Body of pancreas (tissue), 4 donors: ENCODE data around the gene ARHGAP42.

ENCODE experiments used
- POLR2A ChIP-seq, 3 donors: fragments of 450-650 bp; IDR thresholded peaks; one replicate each; pipeline ENCODE4 v1.6.1; 2016; ENCODE audit warnings: antibody characterized with exemption in 3 of 3, mild to moderate bottlenecking in 2 of 3
- TF ChIP-seq, protein P1 (sequence below), 7 experiments: fragments of 450-650 bp in 4 of 7; fragments of 200-600 bp in 3 of 7; sonication (generic) in 3 of 7; IDR thresholded peaks; one replicate each; pipeline ENCODE4 v1.5.1; 2016 to 2019; ENCODE audit warnings: antibody characterized with exemption in 7 of 7

DNA sequence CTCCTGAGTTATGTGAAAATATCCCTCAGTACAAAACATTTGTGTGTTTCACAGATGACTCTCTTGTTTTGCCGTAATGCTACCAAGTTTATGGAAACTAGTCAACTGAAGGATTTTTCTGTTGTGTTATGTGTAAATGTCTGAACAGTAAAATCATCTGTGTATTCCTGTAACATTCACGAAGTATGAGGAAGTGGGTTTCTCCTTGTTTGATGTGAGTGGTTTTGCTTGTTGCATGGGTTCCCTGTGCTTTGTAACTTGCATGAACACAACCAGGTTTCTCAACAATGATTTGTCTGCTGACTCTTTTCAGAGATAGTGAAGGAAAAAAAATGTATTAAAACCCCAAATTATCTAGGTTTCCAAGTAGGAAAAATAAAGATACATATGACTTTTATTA, 304.5 kb downstream of the ARHGAP42 start:
- TF ChIP-seq, protein P1, sequence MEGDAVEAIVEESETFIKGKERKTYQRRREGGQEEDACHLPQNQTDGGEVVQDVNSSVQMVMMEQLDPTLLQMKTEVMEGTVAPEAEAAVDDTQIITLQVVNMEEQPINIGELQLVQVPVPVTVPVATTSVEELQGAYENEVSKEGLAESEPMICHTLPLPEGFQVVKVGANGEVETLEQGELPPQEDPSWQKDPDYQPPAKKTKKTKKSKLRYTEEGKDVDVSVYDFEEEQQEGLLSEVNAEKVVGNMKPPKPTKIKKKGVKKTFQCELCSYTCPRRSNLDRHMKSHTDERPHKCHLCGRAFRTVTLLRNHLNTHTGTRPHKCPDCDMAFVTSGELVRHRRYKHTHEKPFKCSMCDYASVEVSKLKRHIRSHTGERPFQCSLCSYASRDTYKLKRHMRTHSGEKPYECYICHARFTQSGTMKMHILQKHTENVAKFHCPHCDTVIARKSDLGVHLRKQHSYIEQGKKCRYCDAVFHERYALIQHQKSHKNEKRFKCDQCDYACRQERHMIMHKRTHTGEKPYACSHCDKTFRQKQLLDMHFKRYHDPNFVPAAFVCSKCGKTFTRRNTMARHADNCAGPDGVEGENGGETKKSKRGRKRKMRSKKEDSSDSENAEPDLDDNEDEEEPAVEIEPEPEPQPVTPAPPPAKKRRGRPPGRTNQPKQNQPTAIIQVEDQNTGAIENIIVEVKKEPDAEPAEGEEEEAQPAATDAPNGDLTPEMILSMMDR (IDR thresholded peaks at IDR 0.05): no peak
- no peak for TF ChIP-seq POLR2A (IDR thresholded peaks at IDR 0.05)
